ENCODE results near the gene LRFN4. TPM values are rescaled to one million over a fixed set of nuclear protein-coding genes. Genes with fewer than 3 reads are reported as not detected.

Gene LRFN4
- total and polyA plus RNA-seq, 10 donors: 3.3 to 12.0 (median 8.0) TPM

- TF ChIP-seq POLR2A (IDR thresholded peaks at IDR 0.05): no peak
- TF ChIP-seq CTCF (IDR thresholded peaks at IDR 0.05 in 8 of 11, conservative IDR thresholded peaks at IDR 0.05 in 3 of 11): no peak
- no peak for TF ChIP-seq POLR2AphosphoS5 (IDR thresholded peaks at IDR 0.05)
- Histone ChIP-seq H3K4me1 (peaks cover 5 to 51% (median 23%) of the 10 kb centered on the region in 6 donors), H3K27ac (no peak overlapping the region), H3K4me3 (no peak overlapping the region), H3K36me3 (peaks cover 0 to 22% (median 2%) of the 10 kb centered on the region in 6 donors), H3K9me3 (no peaks in the 10 kb centered on the region), H3K27me3 (replicated peaks in 1 of 7) (no peaks in the 10 kb centered on the region)
- peak; percentile 77 for DNase-seq
- WGBS, 5 donors: 80 to 95% (median 90%) methylated on average over 20 to 29 of the region's 29 CpGs
- intact Hi-C loops (cut with DNase I; ENCODE audit: low total_unique reads): no loop called here
Observed at GRCh38 chr11:66858939-66859685, 2.2 kb downstream of the LRFN4 start.

- Histone ChIP-seq H3K4me3 (no peak overlapping the region), H3K27ac (no peak overlapping the region), H3K36me3 (peaks cover 0 to 22% (median 2%) of the 10 kb centered on the region in 6 donors), H3K4me1 (peaks cover 5 to 55% (median 29%) of the 10 kb centered on the region in 6 donors), H3K9me3 (no peaks in the 10 kb centered on the region), H3K27me3 (replicated peaks in 1 of 7) (no peaks in the 10 kb centered on the region)
- intact Hi-C loops (cut with DNase I; ENCODE audit: low total_unique reads): no loop called here
- 78 to 94% (median 87%) methylated on average over 13 to 41 of the region's 41 CpGs for WGBS, 5 donors
- TF ChIP-seq CTCF (IDR thresholded peaks at IDR 0.05 in 8 of 11, conservative IDR thresholded peaks at IDR 0.05 in 3 of 11): no peak
- DNase-seq: peak; percentile 77
Observed at GRCh38 chr11:66859686-66860448, 3.0 kb downstream of the LRFN4 start.

- 72 to 93% (median 77%) methylated on average over 11 to 18 of the region's 18 CpGs for WGBS, 5 donors
- Histone ChIP-seq H3K4me1 (peaks cover 5 to 55% (median 27%) of the 10 kb centered on the region in 6 donors), H3K27ac (no peak overlapping the region), H3K4me3 (no peak overlapping the region), H3K27me3 (replicated peaks in 1 of 7) (no peaks in the 10 kb centered on the region), H3K9me3 (no peaks in the 10 kb centered on the region), H3K36me3 (peaks cover 0 to 22% (median 2%) of the 10 kb centered on the region in 6 donors)
- no peak for DNase-seq
- TF ChIP-seq CTCF (IDR thresholded peaks at IDR 0.05 in 8 of 11, conservative IDR thresholded peaks at IDR 0.05 in 3 of 11): no peak
- TF ChIP-seq POLR2A (IDR thresholded peaks at IDR 0.05): no peak
- TF ChIP-seq POLR2AphosphoS5 (IDR thresholded peaks at IDR 0.05): peak in 2 of 3 donors; percentile 25 to 52
- intact Hi-C loops (cut with DNase I; ENCODE audit: low total_unique reads): no loop called here
Observed at GRCh38 chr11:66860449-66860831, 3.6 kb downstream of the LRFN4 start.

All from spleen (tissue), 11 donors.